ENCODE results near the gene DAPK2.

DNA sequence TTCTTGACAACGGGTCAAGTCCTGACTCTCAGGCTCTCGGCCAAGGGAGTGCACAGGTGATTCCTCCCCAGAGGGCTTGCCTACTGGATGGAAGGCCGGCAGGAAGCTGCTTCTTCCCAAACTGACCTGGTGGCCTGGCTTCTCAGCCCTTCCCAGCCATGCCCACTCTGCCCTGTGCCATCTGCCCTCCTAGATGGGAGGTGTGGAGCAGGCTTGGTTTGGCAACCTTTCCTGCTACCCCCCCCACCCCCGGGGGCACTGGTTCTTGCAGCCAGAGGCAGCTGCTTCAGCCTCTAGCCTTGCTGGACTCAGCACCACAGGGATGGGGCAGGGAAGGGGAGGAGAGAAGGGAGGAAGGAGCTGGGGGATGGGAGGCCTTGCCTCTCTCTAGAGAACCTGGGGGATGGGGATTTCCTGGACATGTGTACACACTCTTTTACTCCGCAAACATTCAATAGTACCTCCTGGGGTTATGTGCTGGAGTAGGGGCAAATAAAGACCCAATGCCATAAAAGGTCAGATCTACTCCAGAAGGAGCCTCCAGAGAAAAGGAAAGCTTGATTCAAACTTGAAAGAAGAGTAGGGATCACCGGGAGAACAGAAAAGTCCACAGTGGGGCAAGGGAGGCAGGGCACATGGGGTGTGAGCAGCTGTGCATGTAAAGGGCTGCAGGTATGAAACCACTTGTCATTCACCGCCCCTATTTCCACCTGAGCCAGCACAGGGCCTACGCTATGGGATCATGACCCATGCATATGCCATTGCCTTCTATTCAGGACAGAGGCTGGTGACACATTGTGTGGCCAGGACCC, 4.2 kb upstream of the DAPK2 start:
- TF ChIP-seq POLR2A (IDR thresholded peaks at IDR 0.05) = no peak
- no peak for TF ChIP-seq CTCF (IDR thresholded peaks at IDR 0.05 in 4 of 5, conservative IDR thresholded peaks at IDR 0.05 in 1 of 5)
